H1 (cell line): ENCODE results near the gene ARHGAP42.

Source experiments
- CBX5 ChIP-seq: fragments of 300-800, 300-1000 bp; sonication (generic); IDR thresholded peaks from 2 replicates; pipeline ENCODE4 v1.7.1; 2016; ENCODE audit warnings: antibody characterized with exemption, low read length, low read depth
- EP300 ChIP-seq, 2 experiments: IDR thresholded peaks; 1 replicate in 1 of 2; 2 replicates in 1 of 2; pipeline ENCODE4 v1.6.1; 2011 to 2012; ENCODE audit warnings: low read depth in 2 of 2, low read length in 2 of 2, mild to moderate bottlenecking in 2 of 2, borderline replicate concordance in 1 of 2, inconsistent platforms in 1 of 2, moderate library complexity in 1 of 2
- EZH2 ChIP-seq: fragments of 200-600 bp; sonication (generic); IDR thresholded peaks from 2 replicates; pipeline ENCODE4 v1.7.1; 2012; ENCODE audit warnings: low read depth, mild to moderate bottlenecking, moderate library complexity, low read length, inconsistent platforms; ENCODE audit not compliant: severe bottlenecking
- HDAC6 ChIP-seq: IDR thresholded peaks from one replicate; pipeline ENCODE4 v1.7.1; 2012; ENCODE audit warnings: low read depth, mild to moderate bottlenecking, inconsistent platforms, low read length, moderate library complexity
- JUN ChIP-seq: IDR thresholded peaks from 2 replicates; pipeline ENCODE4 v1.6.1; 2011; ENCODE audit warnings: low read depth, mild to moderate bottlenecking, improper control_type of control experiment, low read length
- KDM5A ChIP-seq: fragments of 200-600 bp; IDR thresholded peaks from 2 replicates; pipeline ENCODE4 v1.7.1; 2012; ENCODE audit warnings: mild to moderate bottlenecking, low read length, inconsistent platforms, mixed read lengths
- MAX ChIP-seq: IDR thresholded peaks from 2 replicates; pipeline ENCODE4 v1.6.1; 2012; ENCODE audit warnings: inconsistent platforms
- POLR2A ChIP-seq, 2 experiments: IDR thresholded peaks; 1 replicate in 1 of 2; 2 replicates in 1 of 2; pipeline ENCODE4 v1.6.1; 2011; ENCODE audit warnings: low read depth in 2 of 2, low read length in 2 of 2, mild to moderate bottlenecking in 2 of 2; ENCODE audit errors: control extremely low read depth in 1 of 2
- POLR2AphosphoS5 ChIP-seq: IDR thresholded peaks from 2 replicates; pipeline ENCODE4 v1.6.1; 2011; ENCODE audit warnings: low read depth, low read length
- RAD21 ChIP-seq, 2 experiments: IDR thresholded peaks in 1 of 2; conservative IDR thresholded peaks in 1 of 2; 2 replicates each; pipeline ENCODE4 v1.6.1; 2011; ENCODE audit warnings: low read depth in 2 of 2, low read length in 2 of 2, improper control_type of control experiment in 1 of 2, inconsistent platforms in 1 of 2, mild to moderate bottlenecking in 1 of 2, moderate library complexity in 1 of 2
- RNF2 ChIP-seq: fragments of 200-900, 300-1000 bp; sonication (generic); IDR thresholded peaks from 2 replicates; pipeline ENCODE4 v1.7.1; 2016; ENCODE audit warnings: borderline replicate concordance, low read depth, mild to moderate bottlenecking, antibody characterized with exemption, low read length; ENCODE audit not compliant: poor library complexity, severe bottlenecking; ENCODE audit errors: missing control alignments
- SIN3A ChIP-seq, 2 experiments: IDR thresholded peaks in 1 of 2; conservative IDR thresholded peaks in 1 of 2; 2 replicates each; pipeline ENCODE4 v1.6.1; 2011 to 2012; ENCODE audit warnings: low read length in 2 of 2, improper control_type of control experiment in 1 of 2, low read depth in 1 of 2, mild to moderate bottlenecking in 1 of 2
- TAF7 ChIP-seq: optimal IDR thresholded peaks from 2 replicates; pipeline ENCODE3; 2011; ENCODE audit warnings: low read depth, mild to moderate bottlenecking, inconsistent platforms, low read length, moderate library complexity, borderline replicate concordance
- TF ChIP-seq, protein P1 (sequence below), 3 experiments: IDR thresholded peaks; 1 replicate in 2 of 3; 2 replicates in 1 of 3; pipeline versions ENCODE4 v1.5.1 to v1.6.1; 2011; ENCODE audit warnings: low read length in 3 of 3, mild to moderate bottlenecking in 3 of 3, inconsistent platforms in 2 of 3, low read depth in 1 of 3, moderate library complexity in 1 of 3; ENCODE audit not compliant: insufficient read depth in 1 of 3; ENCODE audit errors: control extremely low read depth in 1 of 3

GRCh38 chr11:100800202-100800601 lies 113.1 kb downstream of the ARHGAP42 start:
- TF ChIP-seq EZH2 (no peak), EP300 (IDR thresholded peaks at IDR 0.05; ENCODE audit: borderline replicate concordance in 1 of 2, low read depth in 2 of 2, low read length in 2 of 2) (no peak), CBX5 (no peak), RAD21 (IDR thresholded peaks at IDR 0.05 in 1 of 2, conservative IDR thresholded peaks at IDR 0.05 in 1 of 2; ENCODE audit: low read depth in 2 of 2, low read length in 2 of 2) (no peak), TAF7 (no peak), POLR2AphosphoS5 (no peak), SIN3A (conservative IDR thresholded peaks at IDR 0.05 in 1 of 2, IDR thresholded peaks at IDR 0.05 in 1 of 2; ENCODE audit: low read depth in 1 of 2, low read length in 2 of 2) (no peak), MAX (no peak), POLR2A (IDR thresholded peaks at IDR 0.05; ENCODE audit: control extremely low read depth in 1 of 2, low read depth in 2 of 2, low read length in 2 of 2) (no peak), KDM5A (no peak), RNF2 (no peak), JUN (no peak), HDAC6 (no peak)
- TF ChIP-seq, protein P1, sequence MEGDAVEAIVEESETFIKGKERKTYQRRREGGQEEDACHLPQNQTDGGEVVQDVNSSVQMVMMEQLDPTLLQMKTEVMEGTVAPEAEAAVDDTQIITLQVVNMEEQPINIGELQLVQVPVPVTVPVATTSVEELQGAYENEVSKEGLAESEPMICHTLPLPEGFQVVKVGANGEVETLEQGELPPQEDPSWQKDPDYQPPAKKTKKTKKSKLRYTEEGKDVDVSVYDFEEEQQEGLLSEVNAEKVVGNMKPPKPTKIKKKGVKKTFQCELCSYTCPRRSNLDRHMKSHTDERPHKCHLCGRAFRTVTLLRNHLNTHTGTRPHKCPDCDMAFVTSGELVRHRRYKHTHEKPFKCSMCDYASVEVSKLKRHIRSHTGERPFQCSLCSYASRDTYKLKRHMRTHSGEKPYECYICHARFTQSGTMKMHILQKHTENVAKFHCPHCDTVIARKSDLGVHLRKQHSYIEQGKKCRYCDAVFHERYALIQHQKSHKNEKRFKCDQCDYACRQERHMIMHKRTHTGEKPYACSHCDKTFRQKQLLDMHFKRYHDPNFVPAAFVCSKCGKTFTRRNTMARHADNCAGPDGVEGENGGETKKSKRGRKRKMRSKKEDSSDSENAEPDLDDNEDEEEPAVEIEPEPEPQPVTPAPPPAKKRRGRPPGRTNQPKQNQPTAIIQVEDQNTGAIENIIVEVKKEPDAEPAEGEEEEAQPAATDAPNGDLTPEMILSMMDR (IDR thresholded peaks at IDR 0.05; ENCODE audit: control extremely low read depth in 1 of 3, insufficient read depth in 1 of 3, low read depth in 1 of 3, low read length in 3 of 3): no peak
